Nephron progenitor cell (in vitro differentiated cells): ENCODE results near the gene CD1E.

Source experiments
- DNase-seq: peaks from one replicate; pipeline ENCODE4 v3.0.0; 2021
- H3K27ac Mint-ChIP-seq: 2 replicates; pipeline ENCODE4 v1.8.0; 2021; ENCODE audit warnings: mild to moderate bottlenecking, moderate library complexity, mixed read lengths
- H3K27me3 Mint-ChIP-seq: 2 replicates; pipeline ENCODE4 v1.8.0; 2021; ENCODE audit warnings: mild to moderate bottlenecking, low read depth, mixed read lengths; ENCODE audit not compliant: poor library complexity
- H3K36me3 Mint-ChIP-seq: 2 replicates; pipeline ENCODE4 v1.8.0; 2021; ENCODE audit warnings: low read depth, mixed read lengths
- H3K4me1 Mint-ChIP-seq: 2 replicates; pipeline ENCODE4 v1.8.0; 2021; ENCODE audit warnings: mixed read lengths
- H3K4me3 Mint-ChIP-seq: 2 replicates; pipeline ENCODE4 v1.8.0; 2021; ENCODE audit warnings: mild to moderate bottlenecking, moderate library complexity, mixed read lengths
- H3K9me3 Mint-ChIP-seq: 2 replicates; pipeline ENCODE4 v1.8.0; 2021; ENCODE audit warnings: mild to moderate bottlenecking, moderate library complexity, mixed read lengths
- CTCF ChIP-seq: fragments of 200-600 bp; sonication (generic); IDR thresholded peaks from 2 replicates; pipeline ENCODE4 v1.5.0; 2021; ENCODE audit warnings: antibody characterized with exemption

The CD1E gene

DNA sequence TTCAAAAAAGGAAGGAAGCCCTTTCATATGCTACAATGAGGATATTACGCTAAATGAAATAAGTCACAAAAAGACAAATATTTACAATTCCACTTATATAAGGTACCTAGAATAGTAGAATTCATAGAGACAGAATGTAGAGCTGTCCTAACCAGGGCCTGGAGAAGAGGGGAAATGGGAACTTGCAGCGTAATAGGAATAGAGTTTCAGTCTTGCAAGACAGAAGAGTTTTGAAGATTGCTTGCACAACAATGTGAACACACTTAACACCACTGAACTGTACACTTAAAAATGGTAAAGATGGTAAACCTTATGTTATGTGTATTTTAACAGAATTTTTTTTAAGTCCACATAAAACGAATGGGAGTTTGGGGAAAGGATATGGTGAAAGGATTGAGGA lies 25.3 kb upstream of the CD1E start:
- Mint-ChIP-seq H3K4me1 (no peaks in the 10 kb centered on the region), H3K9me3 (no peaks in the 10 kb centered on the region), H3K4me3 (no peak overlapping the region), H3K27me3 (peaks cover 8% of the 10 kb centered on the region), H3K36me3 (no peaks in the 10 kb centered on the region), H3K27ac (no peak overlapping the region)
- no peak for DNase-seq
- TF ChIP-seq CTCF: no peak

DNA sequence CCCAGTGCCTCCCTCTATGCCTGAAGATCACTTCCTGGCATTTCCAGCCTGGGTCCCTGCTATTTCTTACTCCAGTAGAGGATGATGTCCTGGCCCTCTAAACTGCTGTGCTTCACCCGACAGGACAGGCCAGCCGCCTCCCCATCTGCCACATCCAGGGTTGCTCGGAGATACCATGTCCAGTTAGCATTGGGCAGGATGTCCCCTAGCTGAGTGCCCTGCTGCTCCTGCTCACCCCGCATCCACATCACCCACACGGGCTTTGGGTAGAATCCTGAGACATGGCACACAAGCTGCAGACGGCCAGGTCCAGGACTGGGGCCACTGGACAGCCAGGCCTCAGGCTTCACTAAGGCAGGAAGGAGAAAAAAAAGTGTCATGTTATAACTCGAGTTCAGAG lies 24.4 kb upstream of the CD1E start:
- no peaks in the 10 kb centered on the region for H3K9me3 Mint-ChIP-seq
- TF ChIP-seq CTCF: no peak

GRCh38 chr1:158329733-158330132 lies 24.0 kb upstream of the CD1E start:
- TF ChIP-seq CTCF: no peak
- Mint-ChIP-seq H3K9me3 (no peaks in the 10 kb centered on the region), H3K4me1 (no peaks in the 10 kb centered on the region), H3K27ac (no peak overlapping the region), H3K36me3 (no peaks in the 10 kb centered on the region), H3K4me3 (no peak overlapping the region), H3K27me3 (peaks cover 8% of the 10 kb centered on the region)
- no peak for DNase-seq

More for the DNA sequence above, 24.4 kb upstream of the CD1E start:
- DNase-seq: no peak
- no peak overlapping the region for H3K4me3 Mint-ChIP-seq
- no peaks in the 10 kb centered on the region for H3K36me3 Mint-ChIP-seq
- no peak overlapping the region for H3K27ac Mint-ChIP-seq
- H3K27me3 Mint-ChIP-seq: peaks cover 8% of the 10 kb centered on the region
- no peaks in the 10 kb centered on the region for H3K4me1 Mint-ChIP-seq

GRCh38 chr1:158330391-158331105 lies 23.1 kb upstream of the CD1E start:
- Mint-ChIP-seq H3K4me3 (no peak overlapping the region), H3K27me3 (peaks cover 8% of the 10 kb centered on the region), H3K27ac (no peak overlapping the region), H3K9me3 (no peaks in the 10 kb centered on the region), H3K36me3 (no peaks in the 10 kb centered on the region), H3K4me1 (no peaks in the 10 kb centered on the region)
- TF ChIP-seq CTCF: no peak
- no peak for DNase-seq

GRCh38 chr1:158331106-158331425 lies 22.6 kb upstream of the CD1E start:
- H3K27me3 Mint-ChIP-seq: peaks cover 8% of the 10 kb centered on the region
- no peak for DNase-seq
- no peak overlapping the region for H3K27ac Mint-ChIP-seq
- no peak for TF ChIP-seq CTCF
- no peaks in the 10 kb centered on the region for H3K4me1 Mint-ChIP-seq
- H3K4me3 Mint-ChIP-seq: no peak overlapping the region
- H3K9me3 Mint-ChIP-seq: no peaks in the 10 kb centered on the region
- H3K36me3 Mint-ChIP-seq: no peaks in the 10 kb centered on the region

DNA sequence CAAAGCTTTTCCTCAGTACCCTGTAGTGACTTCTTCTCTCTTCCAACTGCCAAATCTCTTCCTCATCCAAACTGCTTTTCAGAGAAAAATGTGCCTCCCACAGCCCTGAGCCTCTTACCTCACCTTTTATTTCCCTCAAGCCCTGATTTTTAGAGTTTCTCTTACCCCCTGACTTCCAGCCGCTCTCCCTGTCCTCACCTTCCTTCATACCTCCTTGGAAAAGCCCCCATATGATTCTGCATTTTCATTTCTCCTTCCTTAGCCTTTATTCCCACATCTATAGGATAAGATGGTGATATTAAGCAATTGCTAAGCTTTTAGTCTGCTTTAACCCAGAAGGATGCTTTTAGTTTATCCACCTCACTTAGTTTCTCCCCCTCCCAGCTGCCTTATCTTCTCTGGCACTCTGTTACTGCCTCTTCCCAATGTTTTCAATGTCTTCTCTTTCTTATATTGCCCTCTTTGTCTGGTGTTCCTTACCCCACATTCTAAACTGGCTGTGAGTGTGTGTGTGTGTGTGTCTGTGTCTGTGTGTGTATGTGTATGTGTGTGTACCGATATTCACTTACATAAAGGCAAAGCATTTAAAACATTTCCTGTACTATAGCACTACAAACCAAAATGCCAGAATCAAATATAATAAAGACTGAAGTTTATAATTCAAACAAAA lies 22.1 kb upstream of the CD1E start, which contains the start of gene CD1B:
CD1B (minus strand) TSS at position 51 of the 670 bp plus-strand sequence. CDS start 108 bp downstream, outside the sequence.
- H3K4me1 Mint-ChIP-seq: no peaks in the 10 kb centered on the region
- no peak for TF ChIP-seq CTCF
- H3K4me3 Mint-ChIP-seq: no peak within 1 kb of the TSS
- no peaks in the 10 kb centered on the region for H3K9me3 Mint-ChIP-seq
- no peak for DNase-seq
- peaks cover 8% of the 10 kb centered on the region for H3K27me3 Mint-ChIP-seq
- H3K36me3 Mint-ChIP-seq: no peaks in the 10 kb centered on the region
- no peak within 1 kb of the TSS for H3K27ac Mint-ChIP-seq
